Testis (tissue), 3 donors: ENCODE measurements around the gene EXOC6. TPM values are rescaled to one million over a fixed set of nuclear protein-coding genes. Genes with fewer than 3 reads are reported as not detected.
"Not testable (repeated sequence)": the region's sequence is repeated elsewhere in the genome, so short reads cannot be mapped to it uniquely, and the experiment has no call there.

Experiments used
- DNase-seq: peaks from one replicate; pipeline ENCODE4 v3.0.0-alpha.2; 2019
- H3K27ac ChIP-seq, 2 donors: fragments of 200-600 bp; sonication (generic); one replicate each; pipeline ENCODE4 v1.5.1; 2019
- H3K27me3 ChIP-seq: fragments of 200-600 bp; sonication (generic); one replicate; pipeline ENCODE4 v1.5.1; 2019
- H3K36me3 ChIP-seq: fragments of 200-600 bp; sonication (generic); one replicate; pipeline ENCODE4 v1.5.1; 2017; ENCODE audit warnings: low read depth; ENCODE audit errors: missing control alignments
- H3K4me1 ChIP-seq: fragments of 200-600 bp; sonication (generic); one replicate; pipeline ENCODE4 v1.5.1; 2019
- H3K4me3 ChIP-seq, 2 donors: fragments of 200-600 bp; sonication (generic); one replicate each; pipeline ENCODE4 v1.5.1; 2017 to 2019
- H3K9me3 ChIP-seq: fragments of 200-600 bp; sonication (generic); one replicate; pipeline ENCODE4 v1.5.1; 2017
- CTCF ChIP-seq, 3 experiments: fragments of 450-650 bp in 2 of 3; fragments of 200-600 bp in 1 of 3; sonication (generic) in 1 of 3; IDR thresholded peaks; one replicate each; pipeline ENCODE4 v1.5.1; 2016 to 2019; ENCODE audit warnings: antibody characterized with exemption in 3 of 3, mild to moderate bottlenecking in 2 of 3, moderate library complexity in 1 of 3
- POLR2A ChIP-seq: fragments of 450-650 bp; IDR thresholded peaks from one replicate; pipeline ENCODE4 v1.6.1; 2017; ENCODE audit warnings: antibody characterized with exemption, mild to moderate bottlenecking, moderate library complexity
- WGBS, 2 donors: methylation state at CpG; one replicate each; pipeline ENCODE4 v1.1.5; 2018; 5-methylcytosine and 5-hydroxymethylcytosine counted together
- intact Hi-C: fragments of 100-400 bp; cut with DNase I; formaldehyde crosslinking; loops from one replicate; pipeline ENCODE4 v1.15.1; 2023; ENCODE audit warnings: low total_unique reads
- polyA plus RNA-seq: library from polyadenylated mRNA; stranded (reverse); fragments of 350-450 nt; fragmentation: Illumina TruSeq; extraction: RNeasy Lipid Tissue Mini Kit (QIAGEN cat#74804); gene quantifications from one replicate; pipeline ENCODE4 v1.2.3, GENCODE V29; 2014; ENCODE audit warnings: low read depth, low replicate concordance; ENCODE audit not compliant: insufficient read depth
- total RNA-seq, 2 donors: library from RNA; depleted of rRNA; stranded (reverse); fragments of >200 nt; gene quantifications; one replicate each; pipeline ENCODE4 v1.2.3, GENCODE V29; 2016

EXOC6 gene
- total and polyA plus RNA-seq, 3 donors from 2014 or later = 13.3 to 38.5 (median 28.0) TPM

- 59 to 63% methylated on average over 3 of the region's 3 CpGs for WGBS, 2 donors
- Histone ChIP-seq H3K9me3 (no peaks in the 10 kb centered on the region), H3K27ac (no peak overlapping the region), H3K27me3 (no peaks in the 10 kb centered on the region), H3K36me3 (no peaks in the 10 kb centered on the region), H3K4me3 (no peak overlapping the region), H3K4me1 (no peaks in the 10 kb centered on the region)
- intact Hi-C loops = no loop called here
- no peak for TF ChIP-seq CTCF (IDR thresholded peaks at IDR 0.05)
- TF ChIP-seq POLR2A = no peak
- DNase-seq = no peak
Observed at GRCh38 chr10:92972066-92972870, 123.9 kb downstream of the EXOC6 start.

DNA sequence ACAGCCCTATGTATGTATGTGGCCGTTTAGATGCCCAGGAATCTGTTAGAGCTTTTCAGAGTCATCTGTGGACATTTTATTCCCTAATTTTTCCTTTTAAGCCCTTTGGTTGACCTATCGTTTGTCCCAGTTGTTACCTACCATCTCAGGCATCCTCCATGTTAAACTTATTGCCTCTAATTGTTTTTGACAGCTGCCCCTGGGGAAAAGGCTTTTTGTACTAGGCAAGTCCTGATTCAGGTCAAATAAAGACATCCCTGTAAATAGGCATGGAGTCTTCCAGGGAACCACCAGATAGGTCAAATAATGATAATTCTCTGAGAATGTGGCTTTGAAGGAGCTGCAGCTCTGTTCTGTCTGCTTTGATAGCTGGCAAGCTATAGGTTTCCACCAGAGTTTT, 124.6 kb downstream of the EXOC6 start:
- DNase-seq = no peak
- H3K27me3 ChIP-seq = no peaks in the 10 kb centered on the region
- TF ChIP-seq CTCF (IDR thresholded peaks at IDR 0.05) (no peak), POLR2A (no peak)
- no peaks in the 10 kb centered on the region for H3K36me3 ChIP-seq
- H3K9me3 ChIP-seq = no peaks in the 10 kb centered on the region
- H3K4me3 ChIP-seq = no peak overlapping the region
- no peak overlapping the region for H3K27ac ChIP-seq
- intact Hi-C loops = no loop called here
- H3K4me1 ChIP-seq = no peaks in the 10 kb centered on the region
- 73 to 88% methylated on average over 2 of the region's 2 CpGs for WGBS, 2 donors

GRCh38 chr10:92976278-92976677, 128.0 kb downstream of the EXOC6 start:
- 37 to 39% methylated on average over 2 to 5 of the region's 5 CpGs for WGBS, 2 donors
- intact Hi-C loops = not testable (repeated sequence)

DNA sequence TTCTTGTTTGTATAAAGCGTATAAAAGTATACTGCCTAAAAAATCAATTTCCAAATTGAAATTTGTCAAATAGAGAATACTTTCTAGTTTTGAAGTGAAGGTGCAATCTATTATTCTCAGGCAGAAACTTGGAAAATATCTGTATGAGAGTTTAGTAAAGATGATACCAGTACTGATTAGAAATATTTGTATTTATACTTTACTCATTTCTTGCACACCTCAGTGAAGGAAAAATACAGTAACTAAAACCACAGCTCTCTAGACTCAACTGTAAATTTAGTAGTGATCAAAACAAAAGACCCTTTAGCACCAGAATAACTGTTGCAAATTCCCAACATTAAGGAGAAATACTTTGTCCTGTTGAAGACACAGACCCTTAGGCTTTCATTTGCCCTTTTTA, 140.9 kb downstream of the EXOC6 start:
- 90 to 96% methylated on average over 1 of the region's 1 CpG for WGBS, 2 donors
- Histone ChIP-seq H3K4me3 (no peak overlapping the region), H3K4me1 (no peaks in the 10 kb centered on the region), H3K36me3 (no peaks in the 10 kb centered on the region), H3K27me3 (no peaks in the 10 kb centered on the region), H3K9me3 (no peaks in the 10 kb centered on the region), H3K27ac (no peak overlapping the region)
- TF ChIP-seq CTCF (IDR thresholded peaks at IDR 0.05) (no peak), POLR2A (no peak)
- no peak for DNase-seq
- intact Hi-C loops = no loop called here

More at GRCh38 chr10:92976278-92976677, 128.0 kb downstream of the EXOC6 start:
- not testable (repeated sequence) for H3K4me3 ChIP-seq, H3K27ac ChIP-seq, H3K9me3 ChIP-seq, H3K36me3 ChIP-seq, DNase-seq, H3K4me1 ChIP-seq, H3K27me3 ChIP-seq

DNA sequence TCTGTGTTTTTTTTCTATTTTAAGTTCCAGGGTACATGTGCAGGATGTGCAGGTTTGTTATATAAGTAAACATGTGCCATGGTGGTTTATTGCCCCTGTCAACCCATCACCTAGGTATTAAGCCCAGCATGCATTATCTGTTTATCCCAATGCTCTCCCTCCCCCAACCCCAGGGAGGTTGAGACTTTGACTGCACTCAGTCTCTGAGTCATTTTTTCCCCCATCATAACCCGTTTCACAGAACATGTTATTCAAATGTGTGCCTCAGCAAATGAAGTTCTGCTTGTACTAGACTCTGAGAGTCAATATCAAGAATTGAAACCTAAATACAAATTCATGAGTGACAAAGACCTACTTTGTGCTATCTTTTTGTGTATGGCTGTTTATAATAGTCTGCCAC, 142.3 kb downstream of the EXOC6 start:
- no peak overlapping the region for H3K27ac ChIP-seq
- 53 to 62% methylated on average over 1 of the region's 1 CpG for WGBS, 2 donors
- no peak for DNase-seq
- H3K36me3 ChIP-seq = no peaks in the 10 kb centered on the region
- H3K9me3 ChIP-seq = no peaks in the 10 kb centered on the region
- TF ChIP-seq CTCF (IDR thresholded peaks at IDR 0.05) (no peak), POLR2A (no peak)
- no peaks in the 10 kb centered on the region for H3K4me1 ChIP-seq
- intact Hi-C loops = no loop called here
- H3K27me3 ChIP-seq = no peaks in the 10 kb centered on the region
- H3K4me3 ChIP-seq = no peak overlapping the region
